Fibroblast of mammary gland (primary cell): ENCODE data around the gene CDK14.

Experiments
- DNase-seq: peaks from one replicate; pipeline ENCODE4 v3.0.0-alpha.2; 2010; ENCODE audit warnings: low read depth
- H3K4me3 ChIP-seq: 2 replicates; pipeline ENCODE4 v1.5.1; 2011; ENCODE audit warnings: low read depth, mild to moderate bottlenecking, low read length, moderate library complexity; ENCODE audit not compliant: control insufficient read depth
- CTCF ChIP-seq: conservative IDR thresholded peaks from 2 replicates; pipeline ENCODE4 v1.5.1; 2011; ENCODE audit warnings: low read depth, low read length, inconsistent platforms; ENCODE audit not compliant: control insufficient read depth, insufficient read depth

CDK14 gene

GRCh38 chr7:90945104-90945787 is 349.1 kb downstream of the CDK14 start:
- no peak for TF ChIP-seq CTCF
- DNase-seq, result peak; percentile 84
- H3K4me3 ChIP-seq, result no peak overlapping the region

- H3K4me3 ChIP-seq, result no peak overlapping the region
- no peak for TF ChIP-seq CTCF
- no peak for DNase-seq
Observed at GRCh38 chr7:90946730-90947501, 350.8 kb downstream of the CDK14 start.

- H3K4me3 ChIP-seq, result no peak overlapping the region
- TF ChIP-seq CTCF, result no peak
- no peak for DNase-seq
Observed at GRCh38 chr7:90948085-90948484, 352.0 kb downstream of the CDK14 start.

- no peak for DNase-seq
- TF ChIP-seq CTCF, result no peak
- no peak overlapping the region for H3K4me3 ChIP-seq
Observed at GRCh38 chr7:90951229-90951628, 355.1 kb downstream of the CDK14 start.

- no peak for TF ChIP-seq CTCF
- H3K4me3 ChIP-seq, result no peak overlapping the region
- DNase-seq, result no peak
Observed at GRCh38 chr7:90951986-90952954, 356.1 kb downstream of the CDK14 start.

GRCh38 chr7:90955641-90956207 is 359.6 kb downstream of the CDK14 start:
- no peak for TF ChIP-seq CTCF
- no peak overlapping the region for H3K4me3 ChIP-seq
- no peak for DNase-seq
